Uterus (tissue), 4 donors: Measurements from ENCODE around the gene BHLHE40. TPM values are rescaled to one million over a fixed set of nuclear protein-coding genes. Genes with fewer than 3 reads are reported as not detected.

Experiments used
- DNase-seq, 2 donors: peaks; one replicate each; pipeline ENCODE4 v3.0.0-alpha.2; 2019 to 2020
- H3K27ac ChIP-seq, 2 donors: fragments of 200-600 bp; sonication (generic); 1 replicate in 1 of 2; 2 replicates in 1 of 2; pipeline ENCODE4 v1.5.1; 2016 to 2018
- H3K27me3 ChIP-seq, 2 donors: fragments of 200-600 bp; sonication (generic); one replicate each; pipeline ENCODE4 v1.5.1; 2018 to 2019; ENCODE audit warnings: control low read depth in 1 of 2
- H3K36me3 ChIP-seq, 2 donors: fragments of 200-600 bp; sonication (generic); one replicate each; pipeline ENCODE4 v1.5.1; 2019; ENCODE audit warnings: control low read depth in 1 of 2
- H3K4me1 ChIP-seq, 2 donors: fragments of 200-600 bp; sonication (generic); one replicate each; pipeline ENCODE4 v1.5.1; 2018 to 2019; ENCODE audit warnings: control low read depth in 1 of 2
- H3K4me3 ChIP-seq, 2 donors: fragments of 200-600 bp; sonication (generic); 1 replicate in 1 of 2; 2 replicates in 1 of 2; pipeline ENCODE4 v1.5.1; 2018 to 2019; ENCODE audit warnings: mild to moderate bottlenecking in 1 of 2
- H3K9me3 ChIP-seq, 2 donors: fragments of 200-600 bp; sonication (generic); one replicate each; pipeline ENCODE4 v1.5.1; 2019; ENCODE audit warnings: control low read depth in 1 of 2
- CTCF ChIP-seq, 4 experiments: fragments of 200-600 bp in 2 of 4; fragments of 450-650 bp in 2 of 4; sonication (generic) in 2 of 4; IDR thresholded peaks; one replicate each; pipeline ENCODE4 v1.5.1; 2016 to 2019; ENCODE audit warnings: antibody characterized with exemption in 4 of 4, mild to moderate bottlenecking in 2 of 4, moderate library complexity in 1 of 4
- POLR2A ChIP-seq, 2 donors: fragments of 450-650 bp; IDR thresholded peaks; one replicate each; pipeline ENCODE4 v1.6.1; 2016; ENCODE audit warnings: antibody characterized with exemption in 2 of 2, mild to moderate bottlenecking in 1 of 2, moderate library complexity in 1 of 2
- intact Hi-C: fragments of 100-400 bp; cut with DNase I; formaldehyde crosslinking; loops from one replicate; pipeline ENCODE4 v1.15.1; 2023; ENCODE audit warnings: low total_unique reads
- total RNA-seq, 4 donors: library from RNA; depleted of rRNA in 3 of 4; stranded (reverse); fragments of >200 nt in 3 of 4; gene quantifications; one replicate each; pipeline versions ENCODE4 v1.1.0 to v1.2.4, GENCODE V29; 2014 to 2023
- donor health status: DM: yes; HTN: yes; CAD: no.

Gene BHLHE40
- total RNA-seq, 4 donors from 2014 or later: 11.4 to 84.2 (median 28.1) TPM

- Histone ChIP-seq H3K4me3 (no peak overlapping the region), H3K36me3 (no peaks in the 10 kb centered on the region), H3K27me3 (no peaks in the 10 kb centered on the region), H3K27ac (peak overlapping the region; percentile 20 to 40), H3K4me1 (no peaks in the 10 kb centered on the region), H3K9me3 (no peaks in the 10 kb centered on the region)
- intact Hi-C loops: no loop called here
- TF ChIP-seq POLR2A (IDR thresholded peaks at IDR 0.05): no peak
- no peak for TF ChIP-seq CTCF (IDR thresholded peaks at IDR 0.05)
- DNase-seq: no peak
These were observed 35.2 kb downstream of the BHLHE40 start for GRCh38 chr3:5014391-5014790.

GRCh38 chr3:5015056-5015455 lies 35.8 kb downstream of the BHLHE40 start:
- H3K36me3 ChIP-seq: no peaks in the 10 kb centered on the region
- no peak for TF ChIP-seq CTCF (IDR thresholded peaks at IDR 0.05)
- no peak for TF ChIP-seq POLR2A (IDR thresholded peaks at IDR 0.05)
- H3K27me3 ChIP-seq: no peaks in the 10 kb centered on the region
- intact Hi-C loops: no loop called here
- H3K27ac ChIP-seq: peak overlapping the region in 1 of 2 donors; percentile 40
- no peaks in the 10 kb centered on the region for H3K4me1 ChIP-seq
- no peak for DNase-seq
- no peaks in the 10 kb centered on the region for H3K9me3 ChIP-seq
- H3K4me3 ChIP-seq: no peak overlapping the region

GRCh38 chr3:5016211-5017161 lies 37.2 kb downstream of the BHLHE40 start:
- H3K4me3 ChIP-seq: no peak overlapping the region
- intact Hi-C loops: no loop called here

GRCh38 chr3:5017925-5018531 lies 38.8 kb downstream of the BHLHE40 start:
- peak; percentile 58 to 71 for DNase-seq
- Histone ChIP-seq H3K4me3 (no peak overlapping the region), H3K4me1 (no peaks in the 10 kb centered on the region), H3K9me3 (no peaks in the 10 kb centered on the region), H3K36me3 (no peaks in the 10 kb centered on the region), H3K27me3 (no peaks in the 10 kb centered on the region), H3K27ac (peak overlapping the region; percentile 25 to 48)
- TF ChIP-seq POLR2A (IDR thresholded peaks at IDR 0.05) (no peak), CTCF (IDR thresholded peaks at IDR 0.05) (no peak)
- intact Hi-C loops: no loop called here

More at GRCh38 chr3:5016211-5017161, 37.2 kb downstream of the BHLHE40 start:
- H3K4me1 ChIP-seq: no peaks in the 10 kb centered on the region
- TF ChIP-seq CTCF (IDR thresholded peaks at IDR 0.05) (no peak), POLR2A (IDR thresholded peaks at IDR 0.05) (no peak)
- DNase-seq: no peak
- H3K27ac ChIP-seq: no peak overlapping the region
- no peaks in the 10 kb centered on the region for H3K9me3 ChIP-seq
- H3K36me3 ChIP-seq: no peaks in the 10 kb centered on the region
- H3K27me3 ChIP-seq: no peaks in the 10 kb centered on the region
